ENCODE data around the gene FREM2. TPM values are rescaled to one million over a fixed set of nuclear protein-coding genes. Genes with fewer than 3 reads are reported as not detected.

Gene FREM2
- total RNA-seq, 2 donors from 2014 or later = not detected

DNA sequence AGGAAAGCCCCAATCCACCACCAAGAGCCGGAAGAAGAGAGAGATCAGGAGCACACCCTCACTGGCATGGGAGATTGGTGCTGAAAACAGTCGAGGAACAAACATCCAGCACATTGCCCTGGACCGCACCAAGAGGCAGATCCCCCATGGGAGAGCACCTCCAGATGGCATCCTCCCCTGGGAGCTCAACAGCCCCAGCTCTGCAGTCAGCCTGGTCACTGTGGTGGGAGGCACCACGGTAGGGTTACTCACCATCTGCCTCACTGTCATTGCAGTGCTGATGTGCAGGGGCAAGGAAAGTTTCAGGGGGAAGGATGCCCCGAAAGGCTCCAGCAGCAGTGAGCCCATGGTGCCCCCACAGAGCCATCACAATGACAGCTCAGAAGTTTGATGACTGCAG is 193.5 kb downstream of the FREM2 start:
- H3K27ac Mint-ChIP-seq = no peak overlapping the region
- no peaks in the 10 kb centered on the region for H3K9me3 Mint-ChIP-seq
- no peak for DNase-seq (ENCODE audit: low spot score in 2 of 2)
- H3K36me3 Mint-ChIP-seq = no peaks in the 10 kb centered on the region
- ATAC-seq = no peak

DNA sequence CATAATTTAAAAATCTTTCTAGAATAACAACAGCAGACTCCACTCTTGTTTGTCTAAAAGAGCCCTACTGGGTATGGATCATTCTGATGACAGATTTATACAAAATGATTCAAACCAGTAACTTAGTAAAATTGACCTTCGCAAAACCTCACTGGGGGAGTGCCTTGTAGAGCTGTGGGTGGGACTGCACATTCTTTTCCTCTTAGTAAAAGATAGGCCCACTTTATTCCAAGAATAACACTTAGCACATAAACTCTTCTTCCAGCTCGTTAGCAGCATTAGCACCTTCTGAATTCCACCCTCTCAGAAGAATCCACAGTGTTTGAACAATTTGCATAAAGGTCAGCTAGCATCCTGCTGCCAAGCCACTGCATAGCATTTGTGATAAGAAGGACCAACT is 196.9 kb downstream of the FREM2 start:
- ATAC-seq (no peak), DNase-seq (ENCODE audit: low spot score in 2 of 2) (no peak)
- no peaks in the 10 kb centered on the region for H3K36me3 Mint-ChIP-seq
- no peaks in the 10 kb centered on the region for H3K9me3 Mint-ChIP-seq
- no peak overlapping the region for H3K27ac Mint-ChIP-seq

DNA sequence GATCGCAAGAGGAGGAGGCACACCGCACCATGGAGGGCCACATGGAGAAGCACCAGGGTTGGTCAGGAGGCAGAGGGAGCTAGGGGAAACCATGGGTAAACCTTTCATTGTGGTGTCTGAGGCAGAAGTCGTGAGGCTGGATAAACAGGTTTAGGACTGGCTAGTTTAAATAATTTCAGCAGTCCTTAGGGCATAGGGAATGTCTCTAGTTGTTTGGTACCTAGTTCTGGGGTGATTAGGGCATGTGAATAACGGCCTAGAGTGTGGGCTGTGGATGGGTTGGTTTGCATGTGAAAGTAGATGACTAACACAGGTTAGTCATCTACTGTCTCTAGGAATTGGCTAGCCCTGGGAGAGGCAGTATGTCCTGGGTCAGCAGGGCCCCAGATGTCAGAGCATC is 201.4 kb downstream of the FREM2 start:
- Mint-ChIP-seq H3K27ac (no peak overlapping the region), H3K36me3 (no peaks in the 10 kb centered on the region), H3K9me3 (no peaks in the 10 kb centered on the region)
- DNase-seq (ENCODE audit: low spot score in 2 of 2) (no peak), ATAC-seq (peak; percentile 57 to 63)

DNA sequence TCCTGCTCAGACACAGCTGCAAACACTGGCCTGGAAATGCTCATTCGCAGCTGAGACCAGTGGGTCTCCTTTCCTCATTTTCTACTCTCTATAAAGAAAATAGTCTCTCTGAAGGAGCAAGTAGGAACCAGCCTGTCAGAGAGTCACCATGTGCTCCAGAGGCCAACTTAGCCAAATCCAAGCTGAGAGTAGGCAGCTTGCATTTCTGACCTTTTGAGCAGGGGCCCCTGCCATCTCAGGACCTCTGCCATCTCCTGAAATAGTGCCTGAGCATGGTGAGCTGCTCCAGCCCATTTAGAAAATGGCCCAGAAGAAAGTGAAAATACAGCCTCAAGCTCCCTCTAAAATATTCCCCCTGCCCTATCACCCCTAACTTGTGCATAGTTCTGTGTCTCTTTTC is 208.2 kb downstream of the FREM2 start:
- no peaks in the 10 kb centered on the region for H3K36me3 Mint-ChIP-seq
- ATAC-seq (no peak), DNase-seq (ENCODE audit: low spot score in 2 of 2) (no peak)
- H3K9me3 Mint-ChIP-seq = no peaks in the 10 kb centered on the region
- no peak overlapping the region for H3K27ac Mint-ChIP-seq

DNA sequence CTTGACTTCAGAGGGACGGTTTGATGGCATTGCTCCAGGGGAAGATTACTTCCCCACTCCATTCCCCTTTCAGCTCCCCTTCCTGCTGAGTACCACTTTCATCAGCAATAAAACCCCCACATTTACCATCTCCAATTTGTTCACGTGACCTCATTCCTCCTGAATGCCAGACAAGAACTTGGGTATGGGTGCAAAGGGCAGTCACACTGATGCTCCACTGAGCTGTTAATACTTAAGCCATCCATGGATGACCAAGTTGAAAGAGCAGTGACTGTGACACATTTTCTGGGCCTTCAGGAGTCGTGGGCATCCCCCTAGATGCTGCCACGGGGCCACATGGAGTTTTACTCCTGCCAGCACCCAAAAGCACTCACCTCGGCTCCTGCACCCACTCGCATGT is 210.6 kb downstream of the FREM2 start:
- no peak for ATAC-seq
- no peak overlapping the region for H3K27ac Mint-ChIP-seq
- H3K9me3 Mint-ChIP-seq = no peaks in the 10 kb centered on the region
- H3K36me3 Mint-ChIP-seq = no peaks in the 10 kb centered on the region
- no peak for DNase-seq (ENCODE audit: low spot score in 2 of 2)

DNA sequence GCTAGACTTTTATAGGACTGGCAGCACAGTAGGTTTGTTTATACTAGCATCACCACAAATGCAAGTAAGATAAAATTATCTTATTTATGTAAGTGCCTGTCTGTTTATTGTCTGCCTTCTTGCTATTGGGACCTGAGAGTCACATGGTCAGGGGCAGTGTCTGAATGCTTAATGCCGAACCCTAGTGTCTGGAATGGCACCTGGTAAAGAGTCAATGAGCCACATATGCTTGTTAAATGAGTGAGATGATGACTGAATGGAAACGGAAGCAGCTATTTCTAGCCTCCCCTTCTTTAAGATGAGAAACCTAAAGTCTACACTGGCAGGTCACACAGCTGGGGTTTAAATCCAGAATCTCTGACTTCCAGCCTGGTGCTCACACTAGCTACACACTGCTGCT is 211.6 kb downstream of the FREM2 start:
- no peak for ATAC-seq
- Mint-ChIP-seq H3K27ac (no peak overlapping the region), H3K36me3 (no peaks in the 10 kb centered on the region), H3K9me3 (no peaks in the 10 kb centered on the region)
- no peak for DNase-seq (ENCODE audit: low spot score in 2 of 2)

DNA sequence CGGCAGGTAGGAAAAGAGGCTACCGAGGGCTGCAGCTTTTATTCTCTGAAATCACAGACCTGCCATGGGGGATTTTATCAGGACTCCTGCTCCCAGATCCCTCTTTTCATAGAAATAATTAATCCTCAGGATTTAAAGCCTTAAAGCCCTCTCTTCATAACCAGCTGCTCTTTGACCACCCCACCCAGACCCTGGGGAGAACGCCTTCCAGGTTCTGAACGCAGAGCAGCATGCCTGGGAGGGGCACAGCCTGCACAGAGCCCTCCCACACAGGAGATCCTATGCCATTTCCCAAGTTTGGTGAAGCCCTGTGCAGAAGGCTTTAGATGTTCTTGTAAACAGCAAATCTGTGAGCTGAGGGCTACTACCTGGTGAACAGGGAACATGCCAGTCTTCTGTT is 212.7 kb downstream of the FREM2 start:
- H3K9me3 Mint-ChIP-seq = no peaks in the 10 kb centered on the region
- ATAC-seq = no peak
- no peak for DNase-seq (ENCODE audit: low spot score in 2 of 2)
- H3K36me3 Mint-ChIP-seq = no peaks in the 10 kb centered on the region
- H3K27ac Mint-ChIP-seq = no peak overlapping the region

DNA sequence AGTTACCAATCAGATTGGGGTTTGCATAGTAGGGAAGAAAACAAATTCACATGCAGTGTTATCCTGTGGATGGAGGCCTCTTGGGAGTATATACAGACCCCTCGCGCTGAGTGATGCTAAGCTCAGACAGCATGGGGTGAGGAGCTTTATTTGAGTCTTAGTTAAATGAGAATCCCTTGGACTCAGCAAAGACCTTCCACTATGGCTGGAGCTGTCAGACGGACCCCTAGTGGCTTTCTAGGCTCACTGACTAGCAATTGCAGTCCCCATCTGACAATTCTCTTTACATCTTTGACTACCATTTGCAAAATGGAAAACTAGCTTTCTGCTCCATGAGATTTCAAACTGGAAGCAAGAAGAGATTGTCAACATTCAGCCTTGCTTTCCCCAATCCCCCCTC is 213.3 kb downstream of the FREM2 start:
- Mint-ChIP-seq H3K36me3 (no peaks in the 10 kb centered on the region), H3K27ac (no peak overlapping the region), H3K9me3 (no peaks in the 10 kb centered on the region)
- ATAC-seq (no peak), DNase-seq (ENCODE audit: low spot score in 2 of 2) (no peak)

DNA sequence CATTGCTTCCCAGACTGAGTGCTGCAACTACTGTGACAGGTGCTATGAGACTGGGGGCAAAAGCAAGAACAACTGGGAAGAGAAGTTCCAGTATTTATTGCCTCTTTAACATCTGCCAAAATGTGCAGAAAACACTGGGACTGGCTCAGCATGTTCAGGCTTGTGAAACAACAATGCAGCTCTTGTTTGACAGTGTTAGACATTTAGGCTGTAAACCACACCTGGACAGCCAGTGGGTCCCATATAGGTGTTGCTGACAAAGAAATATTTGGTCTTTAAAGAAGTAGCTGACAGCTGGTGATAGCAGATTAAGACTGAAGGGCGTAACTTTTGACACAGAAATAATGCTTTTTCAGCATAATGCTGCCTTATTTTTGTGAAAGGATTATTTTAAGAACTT is 215.7 kb downstream of the FREM2 start:
- ATAC-seq (no peak), DNase-seq (ENCODE audit: low spot score in 2 of 2) (no peak)
- Mint-ChIP-seq H3K27ac (no peak overlapping the region), H3K9me3 (no peaks in the 10 kb centered on the region), H3K36me3 (no peaks in the 10 kb centered on the region)

DNA sequence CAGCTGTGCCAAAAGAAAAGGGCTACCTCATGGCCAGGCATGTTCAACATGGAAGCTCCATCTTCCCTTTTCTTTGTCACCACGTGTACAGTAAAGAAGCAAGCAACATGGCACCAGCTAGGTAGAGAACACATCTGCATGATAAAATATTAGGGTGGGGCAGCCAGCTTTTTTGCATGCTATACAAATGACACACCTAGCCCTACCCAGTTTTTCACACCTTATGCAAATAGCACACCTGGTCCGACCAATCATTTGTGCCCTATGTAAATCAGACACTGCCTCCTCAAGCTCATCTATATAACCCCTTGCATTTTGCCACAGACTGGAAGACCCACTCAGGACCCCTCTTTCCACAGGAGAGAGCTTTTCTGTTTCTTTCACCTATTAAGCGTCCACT is 218.2 kb downstream of the FREM2 start:
- H3K27ac Mint-ChIP-seq = no peak overlapping the region
- no peaks in the 10 kb centered on the region for H3K36me3 Mint-ChIP-seq
- ATAC-seq (no peak), DNase-seq (ENCODE audit: low spot score in 2 of 2) (no peak)
- no peaks in the 10 kb centered on the region for H3K9me3 Mint-ChIP-seq

DNA sequence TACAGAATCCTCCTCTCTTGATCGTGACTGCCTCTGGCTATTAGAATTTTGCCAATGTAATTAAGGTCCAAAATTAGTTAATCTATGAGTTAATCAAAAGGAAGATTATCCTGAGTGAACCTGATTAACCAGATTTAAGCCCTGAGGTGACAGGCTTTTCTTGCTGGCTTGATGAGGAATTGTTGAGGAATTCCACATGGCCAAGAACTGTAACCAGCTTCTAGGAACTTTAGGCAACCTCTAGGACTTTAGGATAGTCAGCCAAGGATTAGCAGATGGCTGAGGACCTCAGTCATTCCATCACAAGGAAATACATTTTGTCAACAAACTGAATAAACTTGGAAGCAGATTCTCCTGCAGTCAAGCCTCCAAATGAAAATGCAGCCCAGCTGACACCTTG is 219.0 kb downstream of the FREM2 start:
- no peaks in the 10 kb centered on the region for H3K36me3 Mint-ChIP-seq
- ATAC-seq = no peak

DNA sequence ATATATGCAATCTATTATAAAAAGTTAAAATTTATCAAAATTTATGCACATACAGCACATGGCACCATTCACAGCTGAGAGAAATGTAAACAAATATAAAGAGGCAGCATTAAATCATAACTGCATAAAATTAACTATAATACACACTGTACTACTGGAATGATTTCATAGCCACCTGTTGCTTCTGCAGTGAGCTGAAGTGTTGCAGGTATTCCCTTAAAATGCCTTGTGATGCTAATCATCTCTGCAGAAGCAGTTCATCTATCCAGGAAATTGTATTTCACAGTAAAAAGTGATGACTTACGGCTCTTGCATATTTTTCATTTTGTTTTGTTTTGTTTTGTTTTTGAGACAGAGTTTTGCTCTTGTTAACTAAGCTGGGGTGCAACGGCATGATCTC is 221.7 kb downstream of the FREM2 start:
- ATAC-seq (no peak), DNase-seq (ENCODE audit: low spot score in 2 of 2) (no peak)
- Mint-ChIP-seq H3K9me3 (no peaks in the 10 kb centered on the region), H3K27ac (no peak overlapping the region), H3K36me3 (no peaks in the 10 kb centered on the region)

More for the DNA sequence above, 219.0 kb downstream of the FREM2 start:
- no peak for DNase-seq (ENCODE audit: low spot score in 2 of 2)
- no peak overlapping the region for H3K27ac Mint-ChIP-seq
- H3K9me3 Mint-ChIP-seq = no peaks in the 10 kb centered on the region

DNA sequence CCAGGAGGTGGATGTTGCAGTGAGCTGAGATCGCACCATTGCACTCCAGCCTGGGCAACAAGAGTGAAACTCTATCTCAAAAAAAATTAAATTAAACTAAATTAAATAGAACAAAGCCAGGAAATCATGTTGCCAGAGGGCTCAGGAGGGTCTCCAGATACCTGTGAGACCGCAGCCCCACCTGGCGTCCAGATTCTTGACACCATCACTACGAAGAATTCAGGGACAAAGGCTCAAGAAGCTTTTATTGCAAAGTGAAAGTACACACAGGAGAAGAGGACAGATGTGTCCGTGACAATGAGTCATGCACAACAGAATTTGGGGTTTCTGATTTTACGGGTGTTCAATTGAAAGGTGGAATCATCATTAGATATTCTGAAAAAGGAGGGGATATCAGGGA is 227.2 kb downstream of the FREM2 start:
- ATAC-seq (no peak), DNase-seq (ENCODE audit: low spot score in 2 of 2) (no peak)
- Mint-ChIP-seq H3K9me3 (no peaks in the 10 kb centered on the region), H3K27ac (no peak overlapping the region), H3K36me3 (no peaks in the 10 kb centered on the region)

DNA sequence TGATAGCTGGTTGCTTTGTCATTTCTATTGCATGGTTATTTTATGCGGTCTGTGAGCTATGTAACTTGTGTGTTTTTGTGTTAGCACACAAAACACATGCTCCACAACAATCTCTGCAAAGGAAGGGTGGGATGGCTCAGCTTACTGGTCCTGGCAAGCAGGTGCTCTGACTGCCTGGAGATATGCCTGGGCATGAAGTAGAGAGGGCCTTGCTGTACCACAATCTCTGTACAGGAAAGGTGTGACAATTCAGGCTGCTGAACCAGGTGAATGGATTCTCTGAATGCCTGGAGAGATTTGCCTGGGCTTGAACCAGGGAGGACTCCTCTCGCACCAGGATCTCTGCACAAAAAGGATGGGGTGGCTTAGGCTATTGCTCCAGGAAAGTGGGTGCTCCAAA is 234.2 kb downstream of the FREM2 start:
- no peaks in the 10 kb centered on the region for H3K36me3 Mint-ChIP-seq
- no peak for ATAC-seq

DNA sequence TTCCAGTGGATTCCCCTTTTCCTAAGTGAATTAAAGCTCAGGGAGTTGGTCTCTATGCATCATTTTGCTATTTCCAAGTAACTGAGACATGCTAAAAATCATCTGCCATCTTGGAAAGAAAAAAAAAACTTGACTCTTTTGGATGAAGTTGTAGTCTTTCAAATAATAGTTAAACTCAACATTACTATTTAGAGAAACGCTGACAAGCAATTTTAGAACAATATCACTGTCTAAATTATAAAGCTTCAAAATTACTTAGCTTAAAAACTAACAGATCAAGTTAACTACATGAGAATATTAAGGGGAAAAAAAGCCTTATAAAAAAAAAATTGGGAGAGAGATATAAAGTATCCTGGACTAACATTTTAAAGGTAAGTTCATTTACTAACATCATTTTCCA is 235.3 kb downstream of the FREM2 start:
- H3K27ac Mint-ChIP-seq = no peak overlapping the region
- ATAC-seq (no peak), DNase-seq (ENCODE audit: low spot score in 2 of 2) (no peak)
- no peaks in the 10 kb centered on the region for H3K36me3 Mint-ChIP-seq
- H3K9me3 Mint-ChIP-seq = no peaks in the 10 kb centered on the region

More for the DNA sequence above, 234.2 kb downstream of the FREM2 start:
- no peak overlapping the region for H3K27ac Mint-ChIP-seq
- DNase-seq (ENCODE audit: low spot score in 2 of 2) = no peak
- H3K9me3 Mint-ChIP-seq = no peaks in the 10 kb centered on the region

DNA sequence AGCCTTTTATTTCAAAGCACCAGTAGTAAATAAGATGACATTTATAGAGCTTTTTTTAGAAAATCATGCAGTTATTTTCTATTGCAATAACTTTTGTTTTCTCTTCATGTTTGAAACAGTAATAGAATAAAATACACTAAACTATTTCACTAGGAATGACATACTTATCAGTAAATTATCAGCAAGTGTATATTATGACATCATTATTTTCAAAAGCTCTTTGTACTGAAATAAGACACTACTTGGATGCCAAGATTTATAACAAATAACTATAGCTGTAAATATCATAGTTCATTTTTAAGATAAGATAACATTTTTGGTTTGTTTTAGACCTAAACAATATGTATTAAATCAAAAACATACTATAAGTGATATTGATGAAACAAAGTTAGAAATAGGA is 246.9 kb downstream of the FREM2 start:
- ATAC-seq (no peak), DNase-seq (ENCODE audit: low spot score in 2 of 2) (no peak)
- H3K27ac Mint-ChIP-seq = no peak overlapping the region
- H3K9me3 Mint-ChIP-seq = no peaks in the 10 kb centered on the region
- H3K36me3 Mint-ChIP-seq = no peaks in the 10 kb centered on the region

Measured in activated naive CD4-positive, alpha-beta T cell treated with anti-CD3 and anti-CD28 coated beads, Interleukin-2, amount 50 U/mL, for 72 hours (primary cell).